IMR-90 (cell line): ENCODE data around the gene H3-3A.

Experiments
- MAZ ChIP-seq: IDR thresholded peaks from 2 replicates; pipeline ENCODE4 v1.6.1; 2012; ENCODE audit warnings: low read depth, mild to moderate bottlenecking, low read length, improper control_type of control experiment, moderate library complexity, borderline replicate concordance
- POLR2A ChIP-seq: IDR thresholded peaks from 2 replicates; pipeline ENCODE4 v1.6.1; 2012; ENCODE audit warnings: mild to moderate bottlenecking, low read depth, low read length
- TF ChIP-seq, protein P1 (sequence below): conservative IDR thresholded peaks from 2 replicates; pipeline ENCODE4 v1.5.1; 2012; ENCODE audit warnings: mild to moderate bottlenecking, low read depth, low read length, improper control_type of control experiment

DNA sequence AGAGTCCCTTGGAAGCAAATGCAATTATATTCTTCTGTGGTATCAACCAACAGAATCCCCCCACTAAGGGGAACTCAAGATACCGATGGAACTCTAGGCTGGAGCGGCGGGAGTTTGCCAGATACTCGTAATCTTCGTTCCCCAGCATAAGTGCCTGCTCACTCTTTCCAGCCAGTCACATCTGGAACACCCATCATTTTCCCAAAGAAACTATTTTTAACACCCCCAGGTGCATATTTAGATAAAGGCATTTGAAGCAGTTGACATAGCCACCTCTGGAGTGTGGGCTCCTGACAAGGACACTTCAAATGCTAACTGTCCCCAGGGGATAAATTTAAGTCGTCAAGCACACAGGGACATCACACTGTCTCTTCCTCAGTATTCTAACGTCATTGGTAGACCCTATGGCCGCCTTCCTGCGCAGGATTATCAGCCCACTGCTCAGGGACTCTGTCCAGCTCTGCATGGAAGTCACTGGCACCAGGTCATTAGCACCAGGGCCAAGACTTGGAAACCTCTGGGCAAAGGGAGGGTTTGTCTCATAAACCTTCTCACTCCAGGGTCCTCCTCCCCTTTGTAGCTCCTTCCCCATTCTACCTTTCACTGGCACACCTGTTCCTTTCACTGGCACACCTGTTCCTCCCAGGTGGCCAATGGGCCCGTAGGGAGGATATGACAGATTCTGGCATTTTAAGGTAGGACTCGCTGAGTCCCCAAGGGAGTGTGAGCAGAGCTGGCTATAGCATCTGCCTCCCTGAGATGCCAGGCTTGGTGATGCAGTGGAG, 48.8 kb downstream of the H3-3A start:
- no peak for TF ChIP-seq POLR2A
- TF ChIP-seq, protein P1, sequence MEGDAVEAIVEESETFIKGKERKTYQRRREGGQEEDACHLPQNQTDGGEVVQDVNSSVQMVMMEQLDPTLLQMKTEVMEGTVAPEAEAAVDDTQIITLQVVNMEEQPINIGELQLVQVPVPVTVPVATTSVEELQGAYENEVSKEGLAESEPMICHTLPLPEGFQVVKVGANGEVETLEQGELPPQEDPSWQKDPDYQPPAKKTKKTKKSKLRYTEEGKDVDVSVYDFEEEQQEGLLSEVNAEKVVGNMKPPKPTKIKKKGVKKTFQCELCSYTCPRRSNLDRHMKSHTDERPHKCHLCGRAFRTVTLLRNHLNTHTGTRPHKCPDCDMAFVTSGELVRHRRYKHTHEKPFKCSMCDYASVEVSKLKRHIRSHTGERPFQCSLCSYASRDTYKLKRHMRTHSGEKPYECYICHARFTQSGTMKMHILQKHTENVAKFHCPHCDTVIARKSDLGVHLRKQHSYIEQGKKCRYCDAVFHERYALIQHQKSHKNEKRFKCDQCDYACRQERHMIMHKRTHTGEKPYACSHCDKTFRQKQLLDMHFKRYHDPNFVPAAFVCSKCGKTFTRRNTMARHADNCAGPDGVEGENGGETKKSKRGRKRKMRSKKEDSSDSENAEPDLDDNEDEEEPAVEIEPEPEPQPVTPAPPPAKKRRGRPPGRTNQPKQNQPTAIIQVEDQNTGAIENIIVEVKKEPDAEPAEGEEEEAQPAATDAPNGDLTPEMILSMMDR = no peak
- no peak for TF ChIP-seq MAZ
